GM12872 (cell line): ENCODE results near the gene TSHR.

Source experiments
- TF ChIP-seq, protein P1 (sequence below): IDR thresholded peaks from 3 replicates; pipeline ENCODE4 v1.5.1; 2011; ENCODE audit warnings: low read depth, mild to moderate bottlenecking, low read length, moderate library complexity; ENCODE audit not compliant: insufficient read depth

Gene TSHR

DNA sequence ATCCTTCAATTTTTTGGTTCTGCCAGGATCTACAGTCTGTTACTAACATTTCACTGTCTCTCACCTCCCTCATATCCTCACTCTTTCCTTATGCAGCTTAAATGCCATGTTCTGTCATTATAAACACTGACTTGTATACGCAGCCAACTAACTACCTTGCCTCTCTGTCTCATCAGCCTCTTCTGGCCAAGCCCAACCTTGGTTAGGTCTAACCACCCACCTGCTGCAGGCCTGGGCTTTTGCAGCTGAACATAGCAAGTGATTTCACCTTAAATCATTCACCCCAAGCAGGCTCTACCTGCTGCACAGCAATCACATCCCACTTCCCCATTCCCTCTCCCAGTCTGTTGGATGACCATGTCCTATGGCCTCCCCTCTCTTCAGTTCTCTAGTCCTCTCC, 173.8 kb downstream of the TSHR start:
- TF ChIP-seq, protein P1, sequence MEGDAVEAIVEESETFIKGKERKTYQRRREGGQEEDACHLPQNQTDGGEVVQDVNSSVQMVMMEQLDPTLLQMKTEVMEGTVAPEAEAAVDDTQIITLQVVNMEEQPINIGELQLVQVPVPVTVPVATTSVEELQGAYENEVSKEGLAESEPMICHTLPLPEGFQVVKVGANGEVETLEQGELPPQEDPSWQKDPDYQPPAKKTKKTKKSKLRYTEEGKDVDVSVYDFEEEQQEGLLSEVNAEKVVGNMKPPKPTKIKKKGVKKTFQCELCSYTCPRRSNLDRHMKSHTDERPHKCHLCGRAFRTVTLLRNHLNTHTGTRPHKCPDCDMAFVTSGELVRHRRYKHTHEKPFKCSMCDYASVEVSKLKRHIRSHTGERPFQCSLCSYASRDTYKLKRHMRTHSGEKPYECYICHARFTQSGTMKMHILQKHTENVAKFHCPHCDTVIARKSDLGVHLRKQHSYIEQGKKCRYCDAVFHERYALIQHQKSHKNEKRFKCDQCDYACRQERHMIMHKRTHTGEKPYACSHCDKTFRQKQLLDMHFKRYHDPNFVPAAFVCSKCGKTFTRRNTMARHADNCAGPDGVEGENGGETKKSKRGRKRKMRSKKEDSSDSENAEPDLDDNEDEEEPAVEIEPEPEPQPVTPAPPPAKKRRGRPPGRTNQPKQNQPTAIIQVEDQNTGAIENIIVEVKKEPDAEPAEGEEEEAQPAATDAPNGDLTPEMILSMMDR, result no peak

DNA sequence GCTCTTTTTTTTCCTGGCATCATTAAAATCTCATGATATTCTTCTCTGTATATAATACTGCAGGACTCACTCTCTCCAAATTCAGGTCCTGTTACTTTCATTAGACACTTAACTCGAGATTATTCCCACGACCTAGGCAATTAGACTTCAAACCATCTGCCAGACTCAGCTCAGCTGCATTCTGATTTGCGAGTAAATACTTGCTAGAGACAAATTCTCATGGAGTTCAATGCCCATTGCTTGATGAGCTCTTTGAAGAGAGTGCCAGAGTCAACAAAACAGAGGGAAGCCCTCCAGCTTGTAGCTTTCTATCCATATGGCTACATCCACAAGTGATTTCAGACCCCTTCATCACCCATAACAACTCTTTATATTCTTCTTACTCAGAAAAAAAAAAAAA, 177.0 kb downstream of the TSHR start:
- TF ChIP-seq, protein P1, result no peak

DNA sequence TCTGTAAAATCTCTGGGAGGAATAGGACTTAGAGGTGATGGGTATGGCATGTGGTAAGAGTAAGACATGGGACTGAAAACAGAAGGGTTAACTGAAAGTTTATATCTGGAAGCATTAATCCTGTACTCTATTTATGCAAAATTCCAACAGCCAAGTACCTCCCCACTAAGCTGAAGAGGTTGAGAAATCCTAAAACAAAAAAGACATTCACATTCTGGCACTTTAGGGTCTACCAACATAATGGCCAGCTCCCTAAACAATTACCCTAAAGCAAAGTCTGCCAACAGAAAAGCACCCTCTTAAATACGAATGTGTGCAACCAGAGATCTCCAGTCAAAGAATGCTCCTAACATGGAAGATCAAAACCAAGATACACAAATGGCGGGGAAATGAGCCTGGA, 178.0 kb downstream of the TSHR start:
- TF ChIP-seq, protein P1, result no peak

DNA sequence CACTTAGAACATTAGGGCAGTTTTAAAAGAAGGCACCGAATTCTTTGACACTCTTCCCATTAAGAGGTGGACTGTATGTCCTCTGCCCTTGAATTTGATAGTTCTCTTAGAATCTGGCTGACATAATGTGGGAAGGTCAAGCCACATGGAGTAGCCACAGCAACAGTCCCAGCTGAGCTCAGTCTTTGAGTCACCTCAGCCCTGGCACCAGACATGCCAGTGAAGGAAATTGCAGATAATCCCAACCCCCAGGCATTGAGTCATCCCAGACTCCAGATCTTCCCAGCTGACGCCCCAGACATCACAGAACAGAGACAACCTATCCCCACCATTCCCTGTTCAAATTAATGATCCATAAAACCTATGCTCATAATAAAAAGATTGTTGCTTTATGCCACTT, 181.9 kb downstream of the TSHR start:
- TF ChIP-seq, protein P1, result no peak

DNA sequence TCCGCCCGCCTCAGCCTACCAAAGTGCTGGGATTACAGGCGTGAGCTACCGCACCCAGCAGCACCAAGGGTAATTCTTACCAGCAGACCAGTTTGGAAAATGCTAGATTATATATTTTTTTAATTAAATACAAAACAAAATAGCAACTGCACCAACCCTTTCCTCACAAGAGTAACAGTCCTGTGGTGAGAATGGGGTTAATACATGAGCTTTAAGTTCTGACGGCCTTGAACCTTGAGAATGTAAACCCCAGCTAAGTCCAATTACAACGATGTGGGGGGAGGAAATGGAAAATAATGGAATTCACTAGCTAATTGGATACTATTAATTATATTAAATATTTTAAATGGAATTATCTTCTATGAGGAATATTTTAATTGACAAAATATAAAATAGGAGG, 183.0 kb downstream of the TSHR start:
- TF ChIP-seq, protein P1, result no peak

DNA sequence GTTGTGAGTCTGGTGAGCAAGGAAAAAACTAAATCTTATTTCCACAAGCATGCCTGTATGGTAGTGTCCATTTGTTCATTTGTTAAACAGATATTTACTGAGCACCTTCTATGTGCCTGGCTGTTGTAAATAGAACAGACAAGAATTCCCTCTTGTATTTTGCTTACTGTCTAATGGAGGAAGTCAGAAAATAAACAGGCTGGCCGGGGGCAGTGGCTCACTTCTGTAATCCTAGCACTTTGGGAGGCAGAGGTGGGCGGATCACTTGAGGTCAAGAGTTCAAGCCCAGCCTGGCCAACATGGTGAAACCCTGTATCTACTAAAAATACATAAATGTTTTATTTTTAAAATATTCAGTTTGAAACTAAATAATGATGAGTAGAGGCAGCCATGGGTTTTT, 186.0 kb downstream of the TSHR start:
- TF ChIP-seq, protein P1, result no peak

DNA sequence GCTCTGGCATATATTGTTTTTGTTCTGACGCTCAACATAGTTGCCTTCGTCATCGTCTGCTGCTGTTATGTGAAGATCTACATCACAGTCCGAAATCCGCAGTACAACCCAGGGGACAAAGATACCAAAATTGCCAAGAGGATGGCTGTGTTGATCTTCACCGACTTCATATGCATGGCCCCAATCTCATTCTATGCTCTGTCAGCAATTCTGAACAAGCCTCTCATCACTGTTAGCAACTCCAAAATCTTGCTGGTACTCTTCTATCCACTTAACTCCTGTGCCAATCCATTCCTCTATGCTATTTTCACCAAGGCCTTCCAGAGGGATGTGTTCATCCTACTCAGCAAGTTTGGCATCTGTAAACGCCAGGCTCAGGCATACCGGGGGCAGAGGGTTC, 188.4 kb downstream of the TSHR start:
- TF ChIP-seq, protein P1, result no peak

DNA sequence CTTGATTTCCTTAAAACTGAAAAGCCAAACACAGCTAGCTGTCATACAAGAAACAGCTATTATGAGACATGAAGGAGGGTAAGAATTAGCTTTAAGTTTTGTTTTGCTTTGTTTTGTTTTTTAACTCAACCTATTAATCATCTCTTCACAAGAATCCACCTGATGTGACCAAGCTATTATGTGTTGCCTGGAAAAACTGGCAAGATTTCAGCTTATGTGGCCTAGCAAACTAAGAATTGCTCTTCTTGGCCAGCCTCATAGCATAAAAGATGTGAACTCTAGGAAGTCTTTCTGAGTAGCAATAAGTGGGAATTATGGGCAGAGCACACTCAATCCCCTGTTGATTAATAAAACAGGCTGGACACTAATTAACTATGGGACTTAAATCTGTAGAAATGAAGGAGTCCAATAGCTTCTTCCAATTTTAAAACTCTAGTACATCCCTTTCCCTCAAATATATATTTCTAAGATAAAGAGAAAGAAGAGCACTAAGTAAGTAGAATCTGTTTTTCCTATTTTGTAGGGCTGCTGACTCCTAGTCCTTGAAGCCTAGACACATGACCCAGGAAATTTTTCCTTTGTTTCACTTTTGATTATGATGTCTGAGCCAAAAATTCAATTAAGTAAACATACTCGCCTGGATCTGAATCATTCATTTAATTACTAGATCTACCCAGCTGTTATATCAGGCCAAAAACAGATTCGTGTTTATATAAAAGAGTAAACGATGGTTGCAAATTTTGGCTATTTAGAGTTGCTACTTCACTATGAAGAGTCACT, 189.6 kb downstream of the TSHR start:
- TF ChIP-seq, protein P1, result no peak
